Stimulated activated CD8-positive, alpha-beta memory T cell treated with anti-CD3 and anti-CD28 coated beads, Interleukin-4, amount 100 ng/mL, for 4 hours (primary cell): ENCODE data around the gene SEPTIN6.

Source experiments
- DNase-seq, 2 donors: peaks; one replicate each; pipeline ENCODE4 v3.0.0-alpha.2; 2020; ENCODE audit warnings: low read depth in 2 of 2, low spot score in 1 of 2

Gene SEPTIN6

DNA sequence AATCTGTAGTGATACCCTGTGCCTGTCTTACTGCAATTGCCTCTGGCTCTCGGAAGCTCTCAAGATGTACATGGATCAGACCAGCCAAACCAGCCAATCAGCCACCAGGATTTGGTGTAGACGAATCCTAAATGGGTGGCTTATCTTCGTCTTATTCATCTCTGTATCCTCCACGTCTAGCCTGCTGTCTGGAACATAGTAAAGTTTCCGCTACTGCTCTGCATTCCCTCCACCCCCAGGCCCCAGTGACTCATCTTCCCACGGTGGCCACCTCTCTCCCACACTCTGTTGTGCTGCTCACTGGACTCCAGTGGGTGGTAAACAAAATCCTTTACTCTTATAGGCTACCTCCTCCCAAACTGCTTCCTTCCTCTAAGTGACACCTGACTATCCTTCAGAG lies 37.8 kb downstream of the SEPTIN6 start:
- peak; percentile 6 to 38 for DNase-seq

DNA sequence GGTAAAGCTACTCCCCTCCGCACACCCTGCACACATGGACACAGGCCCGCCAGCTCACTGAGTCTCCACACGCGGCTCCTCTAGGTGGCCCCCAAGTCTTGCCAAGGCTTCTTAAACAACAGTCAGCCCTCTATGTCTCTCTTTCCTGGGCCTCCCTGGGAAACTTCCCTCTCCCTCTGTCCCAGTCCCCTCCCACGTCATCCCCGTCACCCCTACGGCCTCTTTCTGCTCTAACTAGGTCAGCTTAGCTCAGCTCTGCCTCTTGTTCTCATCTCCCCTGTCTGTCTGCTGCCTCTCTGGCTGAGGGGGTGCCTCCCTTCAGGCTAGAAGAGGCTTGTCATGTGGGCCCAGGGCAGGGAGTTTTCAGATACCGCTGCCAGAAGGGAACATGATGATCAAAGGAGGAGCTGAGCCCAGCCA lies 38.8 kb downstream of the SEPTIN6 start:
- no peak for DNase-seq

DNA sequence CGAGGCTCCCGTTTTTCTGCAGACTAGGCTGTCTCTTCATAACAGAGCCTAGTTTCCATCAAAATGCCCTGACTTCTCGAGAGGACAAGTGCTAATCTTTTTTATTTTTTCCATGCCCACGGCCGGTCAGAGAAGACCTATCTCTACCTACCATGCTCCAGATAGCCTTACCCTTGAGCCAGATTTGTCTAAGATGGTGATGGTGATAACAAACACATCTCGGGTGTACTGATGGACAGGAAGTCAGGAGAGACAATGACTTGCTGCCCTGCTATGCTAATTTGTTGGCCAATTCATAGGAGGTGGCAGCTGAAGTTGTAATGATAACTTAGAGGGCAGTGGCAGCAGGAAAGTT lies 44.6 kb downstream of the SEPTIN6 start:
- DNase-seq = no peak

DNA sequence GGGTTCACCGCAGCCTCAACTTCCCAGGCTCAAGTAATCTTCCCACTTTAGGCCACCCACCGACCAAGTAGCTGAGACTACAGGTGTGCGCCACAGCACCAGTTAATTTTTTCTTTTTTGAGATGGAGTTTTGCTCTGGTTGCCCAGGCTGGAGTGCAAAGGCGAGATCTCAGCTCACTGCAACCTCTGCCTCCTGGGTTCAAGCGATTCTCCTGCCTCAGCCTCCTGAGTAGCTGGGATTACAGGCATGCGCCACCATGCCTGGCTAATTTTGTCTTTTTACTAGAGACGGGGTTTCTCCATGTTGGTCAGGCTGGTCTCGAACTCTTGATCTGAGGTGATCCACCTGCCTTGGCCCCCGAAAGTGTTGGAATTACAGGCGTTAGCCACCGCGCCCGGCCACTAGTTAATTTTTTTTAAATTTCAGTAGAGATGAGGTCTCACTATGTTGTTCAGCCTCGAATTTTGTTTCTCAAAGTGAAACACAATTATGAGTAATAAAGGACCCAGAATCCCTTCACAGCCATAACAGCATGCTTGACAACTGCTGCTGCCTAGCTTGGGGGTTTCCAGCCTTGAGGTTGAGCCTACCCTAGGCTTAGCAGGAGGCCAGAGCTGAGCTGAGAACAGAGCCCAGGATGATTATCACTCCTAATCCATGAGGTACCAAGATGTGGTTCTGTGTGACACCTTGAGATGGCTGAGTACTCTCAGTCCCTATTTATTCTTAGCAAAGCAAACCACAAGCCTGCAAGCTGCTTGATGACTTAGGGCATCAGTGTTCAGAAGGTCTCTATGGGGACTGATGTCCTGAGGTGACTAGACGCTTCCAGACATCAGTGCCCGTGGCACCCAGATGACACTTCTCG lies 45.2 kb downstream of the SEPTIN6 start:
- DNase-seq = peak in 1 of 2 donors; percentile 3

DNA sequence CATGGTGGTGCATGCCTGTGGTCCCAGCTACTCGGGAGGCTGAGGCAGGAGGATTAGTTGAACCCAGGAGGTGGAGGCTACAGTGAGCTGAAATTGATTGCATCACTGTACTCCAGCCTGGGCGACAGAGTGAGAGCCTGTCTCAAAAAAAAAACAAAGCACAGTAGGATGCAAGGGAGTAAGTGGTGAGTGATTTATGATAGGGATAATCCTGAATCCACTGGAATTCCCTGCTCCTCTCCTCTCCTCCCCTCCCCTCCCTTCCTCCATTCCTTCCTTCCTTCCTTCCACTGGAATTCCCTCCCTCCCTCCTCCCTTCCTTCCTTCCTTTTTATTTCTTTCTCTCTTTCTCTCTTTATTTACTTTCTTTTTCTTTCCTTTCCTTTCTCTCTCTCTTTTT lies 45.9 kb downstream of the SEPTIN6 start:
- DNase-seq = no peak

DNA sequence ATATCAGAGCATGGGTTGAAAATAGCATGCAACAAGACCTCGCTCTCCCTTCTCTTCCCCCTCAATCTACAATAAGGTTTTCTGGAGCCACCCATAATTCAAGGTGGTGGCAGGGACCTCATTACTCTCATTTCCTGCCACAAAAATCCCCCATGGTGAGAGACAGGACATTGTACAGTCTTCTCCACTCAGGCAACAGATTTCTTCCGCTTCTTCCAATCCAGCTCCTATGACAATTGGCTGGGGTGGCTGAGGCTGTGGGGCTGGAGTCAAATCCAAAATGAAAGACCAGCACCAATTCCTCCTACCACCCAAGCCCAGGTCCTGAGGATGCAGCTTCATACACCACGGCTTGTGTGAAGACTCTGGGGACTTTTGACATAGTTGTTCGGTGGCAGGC lies 46.5 kb downstream of the SEPTIN6 start:
- no peak for DNase-seq

DNA sequence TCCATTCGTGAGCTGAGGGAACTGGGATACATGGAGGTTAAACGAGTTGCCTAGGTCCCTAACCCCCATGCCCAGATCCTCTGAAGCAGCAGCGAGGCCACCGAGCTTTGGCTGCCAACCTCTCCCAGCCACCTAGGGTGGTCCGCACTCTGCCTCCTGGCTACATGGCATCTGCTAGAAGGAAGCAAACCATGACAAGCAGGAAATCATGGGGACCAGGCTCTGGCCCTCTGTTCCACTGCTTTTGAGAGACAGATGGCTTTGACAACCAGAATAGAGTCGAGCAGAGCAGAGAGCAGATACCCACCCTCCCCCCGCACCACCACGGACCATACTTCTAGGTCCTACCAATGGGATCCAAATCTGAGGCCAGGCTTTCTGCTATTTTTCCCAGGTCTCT lies 49.3 kb downstream of the SEPTIN6 start:
- DNase-seq = no peak
